Prostate gland (tissue), 2 donors: ENCODE measurements around the gene TMEM198. TPM values are rescaled to one million over a fixed set of nuclear protein-coding genes. Genes with fewer than 3 reads are reported as not detected.

ENCODE experiments used
- DNase-seq: peaks from one replicate; pipeline ENCODE4 v3.0.0-alpha.2; 2019; ENCODE audit warnings: low spot score
- H3K27ac ChIP-seq, 2 donors: fragments of 200-600 bp; sonication (generic); 2 replicates each; pipeline ENCODE4 v1.5.1; 2017 to 2019
- H3K27me3 ChIP-seq: fragments of 200-600 bp; sonication (generic); replicated peaks from 2 replicates; pipeline ENCODE4 v1.5.1; 2019; ENCODE audit not compliant: insufficient read depth
- H3K36me3 ChIP-seq, 2 donors: fragments of 200-600 bp; sonication (generic); 1 replicate in 1 of 2; 2 replicates in 1 of 2; pipeline versions ENCODE4 v1.5.1 to v1.8.1; 2017 to 2019
- H3K4me1 ChIP-seq: fragments of 200-600 bp; sonication (generic); replicated peaks from 2 replicates; pipeline ENCODE4 v1.5.1; 2019
- H3K4me3 ChIP-seq, 2 donors: fragments of 200-600 bp; sonication (generic); 2 replicates each; pipeline ENCODE4 v1.5.1; 2017 to 2019
- H3K9me3 ChIP-seq: fragments of 200-600 bp; sonication (generic); 2 replicates; pipeline ENCODE4 v1.5.1; 2017
- POLR2A ChIP-seq: fragments of 450-650 bp; IDR thresholded peaks from one replicate; pipeline ENCODE4 v1.6.1; 2016; ENCODE audit warnings: antibody characterized with exemption, mild to moderate bottlenecking
- POLR2AphosphoS5 ChIP-seq: sonication (generic); formaldehyde crosslinking; IDR thresholded peaks from one replicate; pipeline ENCODE4 v1.6.1; 2017; ENCODE audit warnings: antibody characterized with exemption
- WGBS: methylation state at CpG from one replicate; pipeline ENCODE4 v1.1.5; 2018; 5-methylcytosine and 5-hydroxymethylcytosine counted together
- intact Hi-C: fragments of 100-400 bp; cut with DNase I; formaldehyde crosslinking; loops from one replicate; pipeline ENCODE4 v1.14.2; 2022
- total RNA-seq, 2 donors: library from RNA; depleted of rRNA; stranded (reverse); fragments of >200 nt; gene quantifications; one replicate each; pipeline ENCODE4 v1.1.0, GENCODE V29; 2016
- TF ChIP-seq, protein P1 (sequence below), 4 experiments: fragments of 200-600 bp in 2 of 4; fragments of 450-650 bp in 2 of 4; sonication (generic) in 2 of 4; IDR thresholded peaks; 1 replicate in 3 of 4; 2 replicates in 1 of 4; pipeline ENCODE4 v1.5.1; 2016 to 2019; ENCODE audit warnings: antibody characterized with exemption in 4 of 4, mild to moderate bottlenecking in 2 of 4, moderate library complexity in 2 of 4

Gene TMEM198
- total RNA-seq, 2 donors from 2014 or later, result 5.7 to 11.5 TPM

DNA sequence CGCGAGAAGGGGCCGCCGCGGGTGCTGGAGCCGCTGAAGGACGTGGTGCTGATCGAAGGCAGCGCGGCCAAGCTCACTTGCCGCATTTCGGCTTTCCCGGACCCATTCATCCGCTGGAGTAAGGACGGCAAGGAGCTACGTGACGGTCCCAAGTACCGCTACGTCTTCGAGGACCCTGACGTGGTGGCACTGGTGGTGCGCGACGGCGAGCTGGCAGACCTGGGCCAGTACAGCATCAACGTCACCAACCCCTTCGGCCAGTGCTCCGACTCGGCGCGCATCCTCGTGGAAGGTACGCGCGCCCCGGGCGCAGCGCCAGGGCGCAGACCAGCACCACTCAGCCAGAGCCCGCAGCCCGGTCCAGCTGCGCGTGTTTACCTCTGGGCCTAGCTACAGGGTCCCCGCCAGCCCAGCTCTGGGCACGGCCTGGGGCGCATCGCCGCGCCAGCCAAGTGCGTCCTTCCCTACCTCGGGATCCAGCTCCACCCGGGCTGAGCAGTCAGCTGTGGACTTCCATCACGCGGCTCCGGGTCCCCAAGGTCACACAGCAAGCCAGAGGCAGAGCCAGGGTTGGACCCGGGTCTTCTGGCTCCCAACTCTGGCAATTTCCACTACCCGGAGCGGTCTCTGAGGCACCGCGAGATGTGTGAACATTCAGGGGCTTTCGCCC is 46.9 kb upstream of the TMEM198 start:
- TF ChIP-seq, protein P1, sequence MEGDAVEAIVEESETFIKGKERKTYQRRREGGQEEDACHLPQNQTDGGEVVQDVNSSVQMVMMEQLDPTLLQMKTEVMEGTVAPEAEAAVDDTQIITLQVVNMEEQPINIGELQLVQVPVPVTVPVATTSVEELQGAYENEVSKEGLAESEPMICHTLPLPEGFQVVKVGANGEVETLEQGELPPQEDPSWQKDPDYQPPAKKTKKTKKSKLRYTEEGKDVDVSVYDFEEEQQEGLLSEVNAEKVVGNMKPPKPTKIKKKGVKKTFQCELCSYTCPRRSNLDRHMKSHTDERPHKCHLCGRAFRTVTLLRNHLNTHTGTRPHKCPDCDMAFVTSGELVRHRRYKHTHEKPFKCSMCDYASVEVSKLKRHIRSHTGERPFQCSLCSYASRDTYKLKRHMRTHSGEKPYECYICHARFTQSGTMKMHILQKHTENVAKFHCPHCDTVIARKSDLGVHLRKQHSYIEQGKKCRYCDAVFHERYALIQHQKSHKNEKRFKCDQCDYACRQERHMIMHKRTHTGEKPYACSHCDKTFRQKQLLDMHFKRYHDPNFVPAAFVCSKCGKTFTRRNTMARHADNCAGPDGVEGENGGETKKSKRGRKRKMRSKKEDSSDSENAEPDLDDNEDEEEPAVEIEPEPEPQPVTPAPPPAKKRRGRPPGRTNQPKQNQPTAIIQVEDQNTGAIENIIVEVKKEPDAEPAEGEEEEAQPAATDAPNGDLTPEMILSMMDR (IDR thresholded peaks at IDR 0.05), result no peak
- TF ChIP-seq POLR2A (no peak), POLR2AphosphoS5 (no peak)
- Histone ChIP-seq H3K9me3 (no peaks in the 10 kb centered on the region), H3K4me3 (peak overlapping the region in 1 of 2 donors; percentile 73), H3K36me3 (no peaks in the 10 kb centered on the region), H3K4me1 (peaks cover 12% of the 10 kb centered on the region), H3K27me3 (no peaks in the 10 kb centered on the region), H3K27ac (peak overlapping the region; percentile 90 to 95)
- DNase-seq, result no peak
- WGBS, result 25% methylated on average over 48 of the region's 61 CpGs
- intact Hi-C loops, result loop anchor here (5.0 kb wide), 1 partner anchor 35 kb away; no protein-coding TSS in a partner anchor

DNA sequence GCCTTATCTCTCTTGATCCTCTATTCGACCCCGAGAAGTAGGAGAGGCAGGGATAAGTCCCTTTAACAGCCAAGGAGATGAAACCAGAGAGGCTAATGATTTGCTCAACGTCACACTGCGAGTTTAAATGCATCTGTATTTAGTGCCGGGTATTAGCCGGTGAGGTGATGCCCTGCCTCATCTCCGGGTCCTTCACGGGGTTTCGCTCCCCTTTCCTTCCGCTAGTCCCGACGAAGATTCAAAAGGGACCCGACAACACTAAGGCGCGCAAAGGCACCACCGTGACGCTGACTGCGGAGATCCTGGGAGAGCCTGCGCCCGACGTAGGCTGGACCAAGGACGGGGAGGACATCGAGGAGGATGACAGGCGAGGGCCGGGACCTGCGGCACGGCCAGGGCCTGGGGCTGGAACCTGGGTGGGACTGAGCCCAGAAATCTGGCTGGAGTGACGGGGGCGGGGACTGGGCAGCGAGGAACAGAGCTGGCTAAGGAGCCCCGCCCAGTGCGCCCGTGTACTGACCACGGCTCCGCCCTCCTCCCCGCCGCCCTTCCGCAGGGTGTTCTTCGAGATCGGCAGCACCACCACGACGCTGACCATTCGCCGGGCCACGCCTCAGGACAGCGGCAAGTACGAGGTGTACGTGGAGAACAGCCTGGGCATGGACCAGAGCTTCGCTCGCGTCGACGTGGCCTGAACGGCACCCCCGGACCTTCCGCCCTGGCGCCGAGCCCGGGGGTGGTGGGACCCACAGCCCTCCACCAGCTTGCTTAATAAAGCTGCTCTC is 46.1 kb upstream of the TMEM198 start:
- 2% methylated on average over 48 of the region's 59 CpGs for WGBS
- Histone ChIP-seq H3K36me3 (no peaks in the 10 kb centered on the region), H3K27me3 (no peaks in the 10 kb centered on the region), H3K4me3 (peak overlapping the region; percentile 64 to 73), H3K9me3 (no peaks in the 10 kb centered on the region), H3K4me1 (peaks cover 12% of the 10 kb centered on the region), H3K27ac (peak overlapping the region; percentile 90 to 95)
- peak; percentile 85 for DNase-seq
- intact Hi-C loops, result loop anchor here (5.0 kb wide), 1 partner anchor 35 kb away; no protein-coding TSS in a partner anchor
- TF ChIP-seq, protein P1 (IDR thresholded peaks at IDR 0.05), result no peak
- TF ChIP-seq POLR2A (peak; percentile 63), POLR2AphosphoS5 (peak; percentile 66)

DNA sequence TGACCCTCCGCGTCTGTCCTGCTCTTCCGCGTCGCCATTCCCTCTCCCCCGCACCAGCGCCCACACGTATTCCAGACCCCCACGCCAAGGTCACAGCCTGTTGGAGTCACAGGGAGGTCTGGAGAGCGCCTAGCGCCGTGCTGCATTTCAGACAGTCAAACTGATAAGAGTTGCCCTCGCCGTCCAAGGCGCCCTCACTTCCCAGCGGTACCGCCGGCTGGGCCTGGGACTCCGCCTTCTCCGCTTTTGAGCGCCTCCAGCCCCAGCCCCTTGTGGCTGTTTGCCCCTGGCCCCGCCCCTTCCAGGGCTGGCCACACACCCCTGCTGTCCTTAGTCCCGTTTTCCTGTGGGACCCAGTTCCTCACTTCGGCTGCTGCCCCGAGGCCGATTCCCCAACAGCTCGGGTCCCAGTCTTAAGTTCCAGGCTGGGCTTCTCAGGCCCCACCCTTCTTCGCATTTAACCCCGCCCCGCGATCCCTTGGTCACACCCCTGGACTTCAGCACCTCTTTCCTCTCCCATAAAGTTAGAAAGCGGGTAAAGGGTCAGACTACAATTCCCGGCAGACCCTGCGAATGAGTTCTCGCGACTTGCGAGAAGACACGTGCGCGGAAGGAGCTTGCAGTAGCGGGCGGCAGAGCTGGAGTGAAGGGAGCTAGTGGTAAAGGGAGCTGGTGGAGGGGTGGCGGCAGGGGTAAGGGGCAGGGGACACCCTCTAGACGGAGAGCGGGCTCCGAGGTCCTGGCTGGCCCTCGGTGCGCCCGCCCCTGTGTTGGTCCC is 45.4 kb upstream of the TMEM198 start, which contains the start of gene GMPPA:
TSS of gene GMPPA (plus strand) at position 612 of the 778 bp plus-strand sequence. CDS start 1,085 bp downstream, outside the sequence.
- 1% methylated on average over 49 of the region's 49 CpGs for WGBS
- H3K36me3 ChIP-seq, result no peaks in the 10 kb centered on the region
- H3K4me3 ChIP-seq, result peak within 1 kb of the TSS; percentile 64 to 73
- no peaks in the 10 kb centered on the region for H3K27me3 ChIP-seq
- intact Hi-C loops, result loop anchor here (5.0 kb wide), 1 partner anchor 36 kb away; no protein-coding TSS in a partner anchor
- peak within 1 kb of the TSS; percentile 90 to 95 for H3K27ac ChIP-seq
- TF ChIP-seq, protein P1 (IDR thresholded peaks at IDR 0.05), result peak in 1 of 4 experiments; percentile 17
- TF ChIP-seq POLR2A, result peak; percentile 82
- TF ChIP-seq POLR2AphosphoS5, result peak; percentile 99
- DNase-seq, result peak; percentile 97
- H3K4me1 ChIP-seq, result peaks cover 12% of the 10 kb centered on the region
- H3K9me3 ChIP-seq, result no peaks in the 10 kb centered on the region

DNA sequence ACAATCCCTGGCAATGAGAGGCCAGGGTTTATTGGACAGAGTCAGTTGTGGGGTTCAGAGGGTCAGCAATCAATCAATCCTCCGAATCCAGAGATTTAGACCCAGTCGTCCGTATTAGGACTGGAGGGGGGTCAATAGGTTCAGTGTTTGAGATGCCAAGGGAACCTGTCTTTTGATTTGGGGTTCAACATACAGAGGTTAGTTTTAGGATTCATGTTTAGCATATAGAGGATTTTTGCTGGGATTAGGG is 44.8 kb upstream of the TMEM198 start:
- intact Hi-C loops, result loop anchor here (5.0 kb wide), 1 partner anchor 37 kb away; no protein-coding TSS in a partner anchor
- Histone ChIP-seq H3K36me3 (no peaks in the 10 kb centered on the region), H3K27ac (peak overlapping the region; percentile 90 to 95), H3K27me3 (no peaks in the 10 kb centered on the region), H3K4me1 (peaks cover 12% of the 10 kb centered on the region), H3K4me3 (peak overlapping the region; percentile 64 to 73), H3K9me3 (no peaks in the 10 kb centered on the region)
- DNase-seq, result no peak
- 0% methylated on average over 3 of the region's 3 CpGs for WGBS
- TF ChIP-seq POLR2AphosphoS5, result no peak
- TF ChIP-seq POLR2A, result no peak
- TF ChIP-seq, protein P1 (IDR thresholded peaks at IDR 0.05), result no peak
